Vagina (tissue), 2 donors: ENCODE results near the gene PIP5K1B. TPM values are rescaled to one million over a fixed set of nuclear protein-coding genes. Genes with fewer than 3 reads are reported as not detected.

Experiments used
- DNase-seq, 2 donors: peaks; one replicate each; pipeline ENCODE4 v3.0.0-alpha.2; 2017; ENCODE audit errors: extremely low spot score in 2 of 2
- H3K27ac ChIP-seq: fragments of 200-600 bp; sonication (generic); one replicate; pipeline ENCODE4 v1.5.1; 2019
- H3K27me3 ChIP-seq: fragments of 200-600 bp; sonication (generic); one replicate; pipeline ENCODE4 v1.5.1; 2019
- H3K36me3 ChIP-seq, 2 donors: fragments of 200-600 bp; sonication (generic); one replicate each; pipeline ENCODE4 v1.5.1; 2017 to 2019
- H3K4me1 ChIP-seq: fragments of 200-600 bp; sonication (generic); one replicate; pipeline ENCODE4 v1.5.1; 2019
- H3K4me3 ChIP-seq, 2 donors: fragments of 200-600 bp; sonication (generic); 1 replicate in 1 of 2; 2 replicates in 1 of 2; pipeline ENCODE4 v1.5.1; 2016 to 2019
- H3K9me3 ChIP-seq: fragments of 200-600 bp; sonication (generic); one replicate; pipeline ENCODE4 v1.5.1; 2019
- CTCF ChIP-seq, 3 experiments: fragments of 450-650 bp in 2 of 3; fragments of 200-600 bp in 1 of 3; sonication (generic) in 1 of 3; IDR thresholded peaks; one replicate each; pipeline ENCODE4 v1.5.1; 2017 to 2019; ENCODE audit warnings: antibody characterized with exemption in 3 of 3, mild to moderate bottlenecking in 2 of 3, moderate library complexity in 2 of 3
- POLR2A ChIP-seq, 2 donors: fragments of 450-650 bp; IDR thresholded peaks; one replicate each; pipeline ENCODE4 v1.6.1; 2017; ENCODE audit warnings: antibody characterized with exemption in 2 of 2, mild to moderate bottlenecking in 2 of 2, moderate library complexity in 2 of 2
- POLR2AphosphoS5 ChIP-seq, 2 donors: sonication (generic); formaldehyde crosslinking; IDR thresholded peaks; one replicate each; pipeline ENCODE4 v1.9.0; 2017; ENCODE audit warnings: antibody characterized with exemption in 2 of 2, mild to moderate bottlenecking in 2 of 2, low read depth in 1 of 2; ENCODE audit not compliant: insufficient read depth in 1 of 2
- intact Hi-C: fragments of 100-400 bp; cut with DNase I; formaldehyde crosslinking; loops from one replicate; pipeline ENCODE4 v1.15.1; 2023
- total RNA-seq: library from RNA; depleted of rRNA; stranded (reverse); fragments of >200 nt; gene quantifications from one replicate; pipeline ENCODE4 v1.2.3, GENCODE V29; 2016

Gene PIP5K1B
- total RNA-seq, 1 donor from 2014 or later = 2.9 TPM

GRCh38 chr9:68878450-68878849, 173.4 kb downstream of the PIP5K1B start:
- Histone ChIP-seq H3K9me3 (no peaks in the 10 kb centered on the region), H3K4me3 (no peak overlapping the region), H3K27ac (no peak overlapping the region), H3K36me3 (no peaks in the 10 kb centered on the region), H3K4me1 (no peaks in the 10 kb centered on the region), H3K27me3 (no peaks in the 10 kb centered on the region)
- intact Hi-C loops = no loop called here
- TF ChIP-seq POLR2A (IDR thresholded peaks at IDR 0.05) (no peak), CTCF (IDR thresholded peaks at IDR 0.05) (no peak), POLR2AphosphoS5 (IDR thresholded peaks at IDR 0.05; ENCODE audit: insufficient read depth in 1 of 2, low read depth in 1 of 2) (no peak)
- DNase-seq = no peak

- H3K9me3 ChIP-seq = no peaks in the 10 kb centered on the region
- TF ChIP-seq POLR2AphosphoS5 (IDR thresholded peaks at IDR 0.05; ENCODE audit: insufficient read depth in 1 of 2, low read depth in 1 of 2) (no peak), CTCF (IDR thresholded peaks at IDR 0.05) (no peak), POLR2A (IDR thresholded peaks at IDR 0.05) (no peak)
- H3K27me3 ChIP-seq = no peaks in the 10 kb centered on the region
- no peaks in the 10 kb centered on the region for H3K36me3 ChIP-seq
- H3K27ac ChIP-seq = no peak overlapping the region
- H3K4me3 ChIP-seq = no peak overlapping the region
- no peaks in the 10 kb centered on the region for H3K4me1 ChIP-seq
- intact Hi-C loops = no loop called here
- no peak for DNase-seq
These were observed 178.2 kb downstream of the PIP5K1B start for GRCh38 chr9:68883224-68883623.

- H3K4me1 ChIP-seq = no peaks in the 10 kb centered on the region
- no peak overlapping the region for H3K4me3 ChIP-seq
- no peaks in the 10 kb centered on the region for H3K36me3 ChIP-seq
- no peak for TF ChIP-seq POLR2A (IDR thresholded peaks at IDR 0.05)
- TF ChIP-seq CTCF (IDR thresholded peaks at IDR 0.05) = no peak
- no peak for TF ChIP-seq POLR2AphosphoS5 (IDR thresholded peaks at IDR 0.05; ENCODE audit: insufficient read depth in 1 of 2, low read depth in 1 of 2)
- no peak overlapping the region for H3K27ac ChIP-seq
- no peaks in the 10 kb centered on the region for H3K27me3 ChIP-seq
- no peak for DNase-seq
- intact Hi-C loops = no loop called here
- H3K9me3 ChIP-seq = no peaks in the 10 kb centered on the region
These were observed 182.2 kb downstream of the PIP5K1B start for GRCh38 chr9:68887232-68887631.

GRCh38 chr9:68894502-68894901, 189.5 kb downstream of the PIP5K1B start:
- DNase-seq = no peak
- H3K4me3 ChIP-seq = no peak overlapping the region
- H3K36me3 ChIP-seq = no peaks in the 10 kb centered on the region
- H3K27me3 ChIP-seq = no peaks in the 10 kb centered on the region
- H3K9me3 ChIP-seq = no peaks in the 10 kb centered on the region
- H3K27ac ChIP-seq = no peak overlapping the region
- intact Hi-C loops = no loop called here
- peaks cover 10% of the 10 kb centered on the region for H3K4me1 ChIP-seq
- no peak for TF ChIP-seq POLR2AphosphoS5 (IDR thresholded peaks at IDR 0.05; ENCODE audit: insufficient read depth in 1 of 2, low read depth in 1 of 2)
- TF ChIP-seq CTCF (IDR thresholded peaks at IDR 0.05) = no peak
- TF ChIP-seq POLR2A (IDR thresholded peaks at IDR 0.05) = no peak

GRCh38 chr9:68895741-68896478, 190.9 kb downstream of the PIP5K1B start:
- H3K4me3 ChIP-seq = no peak overlapping the region
- no peaks in the 10 kb centered on the region for H3K27me3 ChIP-seq
- no peak overlapping the region for H3K27ac ChIP-seq
- intact Hi-C loops = no loop called here
- no peaks in the 10 kb centered on the region for H3K9me3 ChIP-seq
- no peak for DNase-seq
- peaks cover 10% of the 10 kb centered on the region for H3K4me1 ChIP-seq
- H3K36me3 ChIP-seq = no peaks in the 10 kb centered on the region
- TF ChIP-seq POLR2AphosphoS5 (IDR thresholded peaks at IDR 0.05; ENCODE audit: insufficient read depth in 1 of 2, low read depth in 1 of 2) (no peak), POLR2A (IDR thresholded peaks at IDR 0.05) (no peak), CTCF (IDR thresholded peaks at IDR 0.05) (no peak)
